Measurements from ENCODE around the gene FCHO1. TPM values are rescaled to one million over a fixed set of nuclear protein-coding genes. Genes with fewer than 3 reads are reported as not detected.
A peak's percentile ranks its signal among the peaks of the same experiment; 100 is the strongest.

FCHO1 gene
- total and polyA plus RNA-seq, 10 of the 15 experiments (the other 5 are each of a cell fraction or from before 2014, with no cell fraction given): 0.14 to 45.8 (median 15.8) TPM

DNA sequence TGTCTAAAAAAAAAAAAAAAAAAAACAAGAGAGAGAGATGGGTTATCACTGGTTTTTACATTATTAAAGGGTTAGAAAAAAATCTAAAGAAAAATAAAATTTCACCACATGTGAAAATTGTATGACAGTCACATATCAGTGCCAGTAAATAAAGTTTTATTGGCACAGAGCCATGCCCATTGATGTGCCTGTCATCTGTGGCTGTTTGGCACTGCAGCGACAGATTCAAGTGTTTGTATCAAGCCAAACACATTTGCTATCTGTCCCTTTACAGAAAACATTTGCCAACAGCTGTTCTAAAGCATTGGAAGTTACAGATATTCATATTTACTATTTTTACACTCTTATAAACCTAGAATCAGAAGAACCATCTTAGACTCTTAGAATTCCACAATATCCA is 16.3 kb downstream of the FCHO1 start:
- Histone ChIP-seq H3K4me1 (ENCODE audit: control insufficient read depth, insufficient read depth, low read length) (no peaks in the 10 kb centered on the region), H3K9me3 (replicated peaks; ENCODE audit: control insufficient read depth, insufficient read depth, low read length) (no peaks in the 10 kb centered on the region), H2AFZ (ENCODE audit: control insufficient read depth, low read depth, low read length) (no peak overlapping the region), H3K4me3 (no peak overlapping the region), H3K9ac (ENCODE audit: control insufficient read depth, insufficient read depth, low read length) (no peak overlapping the region), H4K20me1 (ENCODE audit: control insufficient read depth, insufficient read depth) (no peaks in the 10 kb centered on the region), H3K36me3 (ENCODE audit: control insufficient read depth in 2 of 2, insufficient read depth in 2 of 2, low read length in 1 of 2) (peaks cover 16 to 18% of the 10 kb centered on the region in 2 experiments), H3K4me2 (ENCODE audit: control insufficient read depth, insufficient read depth) (no peak overlapping the region), H3K79me2 (ENCODE audit: control insufficient read depth, insufficient read depth, low read length) (no peaks in the 10 kb centered on the region), H3K27me3 (replicated peaks in 1 of 2; ENCODE audit: control insufficient read depth in 2 of 2, insufficient read depth in 2 of 2, low read length in 1 of 2) (no peaks in the 10 kb centered on the region), H3K27ac (ENCODE audit: control insufficient read depth, insufficient read depth) (no peak overlapping the region)
- DNase-seq (ENCODE audit: low read depth, low spot score) (no peak), ATAC-seq (no peak), FAIRE-seq (peak; percentile 44)
- TF ChIP-seq, protein P1, sequence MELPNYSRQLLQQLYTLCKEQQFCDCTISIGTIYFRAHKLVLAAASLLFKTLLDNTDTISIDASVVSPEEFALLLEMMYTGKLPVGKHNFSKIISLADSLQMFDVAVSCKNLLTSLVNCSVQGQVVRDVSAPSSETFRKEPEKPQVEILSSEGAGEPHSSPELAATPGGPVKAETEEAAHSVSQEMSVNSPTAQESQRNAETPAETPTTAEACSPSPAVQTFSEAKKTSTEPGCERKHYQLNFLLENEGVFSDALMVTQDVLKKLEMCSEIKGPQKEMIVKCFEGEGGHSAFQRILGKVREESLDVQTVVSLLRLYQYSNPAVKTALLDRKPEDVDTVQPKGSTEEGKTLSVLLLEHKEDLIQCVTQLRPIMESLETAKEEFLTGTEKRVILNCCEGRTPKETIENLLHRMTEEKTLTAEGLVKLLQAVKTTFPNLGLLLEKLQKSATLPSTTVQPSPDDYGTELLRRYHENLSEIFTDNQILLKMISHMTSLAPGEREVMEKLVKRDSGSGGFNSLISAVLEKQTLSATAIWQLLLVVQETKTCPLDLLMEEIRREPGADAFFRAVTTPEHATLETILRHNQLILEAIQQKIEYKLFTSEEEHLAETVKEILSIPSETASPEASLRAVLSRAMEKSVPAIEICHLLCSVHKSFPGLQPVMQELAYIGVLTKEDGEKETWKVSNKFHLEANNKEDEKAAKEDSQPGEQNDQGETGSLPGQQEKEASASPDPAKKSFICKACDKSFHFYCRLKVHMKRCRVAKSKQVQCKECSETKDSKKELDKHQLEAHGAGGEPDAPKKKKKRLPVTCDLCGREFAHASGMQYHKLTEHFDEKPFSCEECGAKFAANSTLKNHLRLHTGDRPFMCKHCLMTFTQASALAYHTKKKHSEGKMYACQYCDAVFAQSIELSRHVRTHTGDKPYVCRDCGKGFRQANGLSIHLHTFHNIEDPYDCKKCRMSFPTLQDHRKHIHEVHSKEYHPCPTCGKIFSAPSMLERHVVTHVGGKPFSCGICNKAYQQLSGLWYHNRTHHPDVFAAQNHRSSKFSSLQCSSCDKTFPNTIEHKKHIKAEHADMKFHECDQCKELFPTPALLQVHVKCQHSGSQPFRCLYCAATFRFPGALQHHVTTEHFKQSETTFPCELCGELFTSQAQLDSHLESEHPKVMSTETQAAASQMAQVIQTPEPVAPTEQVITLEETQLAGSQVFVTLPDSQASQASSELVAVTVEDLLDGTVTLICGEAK (IDR thresholded peaks at IDR 0.05; ENCODE audit: borderline replicate concordance): peak; percentile 43; the same call in 1 of the 2 replicates
- TF ChIP-seq, protein P2, sequence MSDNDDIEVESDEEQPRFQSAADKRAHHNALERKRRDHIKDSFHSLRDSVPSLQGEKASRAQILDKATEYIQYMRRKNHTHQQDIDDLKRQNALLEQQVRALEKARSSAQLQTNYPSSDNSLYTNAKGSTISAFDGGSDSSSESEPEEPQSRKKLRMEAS (IDR thresholded peaks at IDR 0.05; ENCODE audit: low read depth, low read length): no peak
- intact Hi-C loops (cut with micrococcal nuclease; ENCODE audit: unreplicated experiment) (no loop called here), in situ Hi-C loops (cut with MboI) (no loop called here)
- CTCF ChIA-PET: interaction anchor here (0.9 to 8.0 kb wide), 10 partner anchors 11 to 145 kb away, joined by 3 to 108 read pairs (median 6); partner anchors contain the start of genes FCHO1 and UNC13A
- BruUV-seq (replicated peaks): no TSS peak
- WGBS (ENCODE audit: insufficient coverage, insufficient replicate concordance, low lambda C conversion rate, missing lambda C conversion rate): 96% methylated on average over 1 of the region's 1 CpG
- SMC1A ChIA-PET (ENCODE audit: uncharacterized antibody, unreplicated experiment): interaction anchor here (1.3 to 4.1 kb wide), 6 partner anchors 12 to 66 kb away, joined by 3 to 40 read pairs (median 8); no protein-coding TSS in a partner anchor
- RAD21 ChIA-PET (ENCODE audit: unreplicated experiment): interaction anchor here (1.4 to 3.0 kb wide), 6 partner anchors 16 to 161 kb away, joined by 4 to 31 read pairs (median 7); partner anchors contain the start of gene FCHO1
- POLR2A ChIA-PET: interaction anchor here (0.9 to 1.2 kb wide), 2 partner anchors 9 to 13 kb away, joined by 3 read pairs; no protein-coding TSS in a partner anchor

Measured in GM12878 (cell line).